ENCODE results near the gene SH3RF3. TPM values are rescaled to one million over a fixed set of nuclear protein-coding genes. Genes with fewer than 3 reads are reported as not detected.

Gene SH3RF3
- total RNA-seq, 1 experiment from 2014 or later = not detected

DNA sequence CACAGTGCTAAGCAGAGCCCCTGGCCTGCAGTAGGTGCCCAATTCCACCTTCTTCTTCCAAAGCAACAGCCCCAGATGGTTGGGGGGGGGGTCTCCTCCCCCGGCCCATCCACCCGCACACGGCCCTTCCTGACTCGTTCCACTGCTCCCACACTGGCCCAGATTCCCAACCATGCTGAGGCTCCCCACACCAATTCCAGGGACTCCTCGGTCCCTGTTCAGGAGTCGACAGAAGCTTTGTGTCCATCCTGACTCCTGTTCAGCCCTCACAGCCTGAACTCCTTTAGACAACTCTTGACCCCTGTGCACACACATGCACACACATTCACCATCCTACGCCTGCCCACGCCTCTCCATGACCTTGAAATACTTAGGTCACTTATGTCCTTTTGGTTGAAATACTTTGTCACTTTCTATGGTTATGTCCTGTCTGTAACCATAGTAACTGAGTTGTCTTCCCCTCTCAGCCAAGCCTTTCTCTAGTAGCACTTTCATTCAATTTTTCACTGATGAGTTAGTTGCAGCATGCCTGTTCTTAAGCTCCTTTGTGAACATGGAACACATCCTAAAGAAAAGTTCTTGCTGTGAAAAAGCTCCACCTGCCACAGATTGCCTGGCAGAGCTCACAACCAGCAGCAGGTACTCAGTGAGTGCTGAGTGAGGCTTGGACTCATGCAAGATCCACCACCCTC, 258.9 kb downstream of the SH3RF3 start:
- H3K27me3 ChIP-seq (ENCODE audit: insufficient read depth, low read length) = no peaks in the 10 kb centered on the region; the same call in 1 of the 2 replicates
- intact Hi-C loops (cut with micrococcal nuclease) = no loop called here
- no peaks in the 10 kb centered on the region for H3K36me3 ChIP-seq (ENCODE audit: control insufficient read depth in 1 of 2, insufficient read depth in 2 of 2, low read length in 2 of 2)
- H3K79me2 ChIP-seq (ENCODE audit: insufficient read depth, low read length) = no peaks in the 10 kb centered on the region
- no peaks in the 10 kb centered on the region for H3K9me2 ChIP-seq (ENCODE audit: insufficient read depth)
- H3K4me1 ChIP-seq (ENCODE audit: control insufficient read depth in 1 of 2, insufficient read depth in 2 of 2, low read length in 2 of 2) = no peaks in the 10 kb centered on the region; a peak in 1 of 4 replicates
- no peak overlapping the region for H3K9ac ChIP-seq (ENCODE audit: low read length)
- H3K4me2 ChIP-seq (ENCODE audit: low read length) = no peak overlapping the region
- no peak overlapping the region for H3K4me3 ChIP-seq (replicated peaks in 1 of 2; ENCODE audit: low read depth in 1 of 2, low read length in 2 of 2)
- no peak overlapping the region for H3K27ac ChIP-seq (ENCODE audit: low read depth, low read length)
- no peaks in the 10 kb centered on the region for H4K20me1 ChIP-seq (ENCODE audit: insufficient read depth)
- ChIA-PET POLR2A (no interaction called here), CTCF (no interaction called here), RAD21 (ENCODE audit: low non-redundant PET in 1 of 2, low total read pairs in 2 of 2, uncharacterized antibody in 2 of 2, unreplicated experiment in 2 of 2) (no interaction called here)
- no peaks in the 10 kb centered on the region for H3K9me3 ChIP-seq (ENCODE audit: control insufficient read depth in 1 of 2, insufficient read depth in 1 of 2, low read depth in 1 of 2, low read length in 2 of 2)
- DNase-seq (ENCODE audit: low read depth, low spot score) (no peak), ATAC-seq (no peak)
- no peak overlapping the region for H2AFZ ChIP-seq (ENCODE audit: low read depth, low read length, poor library complexity, severe bottlenecking)
- BruUV-seq (replicated peaks) = no TSS peak
- TF ChIP-seq TCF7L2 (IDR thresholded peaks at IDR 0.05; ENCODE audit: borderline replicate concordance, extremely low read depth, insufficient read depth, insufficient read length) = no peak
- no peak for TF ChIP-seq POLR2A (IDR thresholded peaks at IDR 0.05; ENCODE audit: borderline replicate concordance, extremely low read depth, insufficient read depth, insufficient read length)
- TF ChIP-seq EGR1 (IDR thresholded peaks at IDR 0.05; ENCODE audit: low read depth) = no peak
- TF ChIP-seq ZFX (IDR thresholded peaks at IDR 0.05) = no peak
- TF ChIP-seq CEBPB (IDR thresholded peaks at IDR 0.05; ENCODE audit: low read depth) = no peak
- TF ChIP-seq SP1 (IDR thresholded peaks at IDR 0.05; ENCODE audit: low read depth) = no peak
- TF ChIP-seq SRF (IDR thresholded peaks at IDR 0.05; ENCODE audit: low read depth) = no peak
- no peak for TF ChIP-seq EZH2 (IDR thresholded peaks at IDR 0.05)
- TF ChIP-seq SIN3A (IDR thresholded peaks at IDR 0.05; ENCODE audit: low read depth) = no peak
- TF ChIP-seq, protein P1, sequence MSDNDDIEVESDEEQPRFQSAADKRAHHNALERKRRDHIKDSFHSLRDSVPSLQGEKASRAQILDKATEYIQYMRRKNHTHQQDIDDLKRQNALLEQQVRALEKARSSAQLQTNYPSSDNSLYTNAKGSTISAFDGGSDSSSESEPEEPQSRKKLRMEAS (IDR thresholded peaks at IDR 0.05) = no peak
- no peak for TF ChIP-seq JUND (IDR thresholded peaks at IDR 0.05)
- TF ChIP-seq YY1 (IDR thresholded peaks at IDR 0.05; ENCODE audit: extremely low read depth, insufficient replicate concordance, low read depth, low read length) = no peak
- no peak for TF ChIP-seq CBX3 (IDR thresholded peaks at IDR 0.05; ENCODE audit: low read depth)
- TF ChIP-seq, protein P2, sequence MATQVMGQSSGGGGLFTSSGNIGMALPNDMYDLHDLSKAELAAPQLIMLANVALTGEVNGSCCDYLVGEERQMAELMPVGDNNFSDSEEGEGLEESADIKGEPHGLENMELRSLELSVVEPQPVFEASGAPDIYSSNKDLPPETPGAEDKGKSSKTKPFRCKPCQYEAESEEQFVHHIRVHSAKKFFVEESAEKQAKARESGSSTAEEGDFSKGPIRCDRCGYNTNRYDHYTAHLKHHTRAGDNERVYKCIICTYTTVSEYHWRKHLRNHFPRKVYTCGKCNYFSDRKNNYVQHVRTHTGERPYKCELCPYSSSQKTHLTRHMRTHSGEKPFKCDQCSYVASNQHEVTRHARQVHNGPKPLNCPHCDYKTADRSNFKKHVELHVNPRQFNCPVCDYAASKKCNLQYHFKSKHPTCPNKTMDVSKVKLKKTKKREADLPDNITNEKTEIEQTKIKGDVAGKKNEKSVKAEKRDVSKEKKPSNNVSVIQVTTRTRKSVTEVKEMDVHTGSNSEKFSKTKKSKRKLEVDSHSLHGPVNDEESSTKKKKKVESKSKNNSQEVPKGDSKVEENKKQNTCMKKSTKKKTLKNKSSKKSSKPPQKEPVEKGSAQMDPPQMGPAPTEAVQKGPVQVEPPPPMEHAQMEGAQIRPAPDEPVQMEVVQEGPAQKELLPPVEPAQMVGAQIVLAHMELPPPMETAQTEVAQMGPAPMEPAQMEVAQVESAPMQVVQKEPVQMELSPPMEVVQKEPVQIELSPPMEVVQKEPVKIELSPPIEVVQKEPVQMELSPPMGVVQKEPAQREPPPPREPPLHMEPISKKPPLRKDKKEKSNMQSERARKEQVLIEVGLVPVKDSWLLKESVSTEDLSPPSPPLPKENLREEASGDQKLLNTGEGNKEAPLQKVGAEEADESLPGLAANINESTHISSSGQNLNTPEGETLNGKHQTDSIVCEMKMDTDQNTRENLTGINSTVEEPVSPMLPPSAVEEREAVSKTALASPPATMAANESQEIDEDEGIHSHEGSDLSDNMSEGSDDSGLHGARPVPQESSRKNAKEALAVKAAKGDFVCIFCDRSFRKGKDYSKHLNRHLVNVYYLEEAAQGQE (IDR thresholded peaks at IDR 0.05; ENCODE audit: low read depth) = no peak
- no peak for TF ChIP-seq EZH2phosphoT487 (IDR thresholded peaks at IDR 0.05; ENCODE audit: borderline replicate concordance)
- TF ChIP-seq, protein P3, sequence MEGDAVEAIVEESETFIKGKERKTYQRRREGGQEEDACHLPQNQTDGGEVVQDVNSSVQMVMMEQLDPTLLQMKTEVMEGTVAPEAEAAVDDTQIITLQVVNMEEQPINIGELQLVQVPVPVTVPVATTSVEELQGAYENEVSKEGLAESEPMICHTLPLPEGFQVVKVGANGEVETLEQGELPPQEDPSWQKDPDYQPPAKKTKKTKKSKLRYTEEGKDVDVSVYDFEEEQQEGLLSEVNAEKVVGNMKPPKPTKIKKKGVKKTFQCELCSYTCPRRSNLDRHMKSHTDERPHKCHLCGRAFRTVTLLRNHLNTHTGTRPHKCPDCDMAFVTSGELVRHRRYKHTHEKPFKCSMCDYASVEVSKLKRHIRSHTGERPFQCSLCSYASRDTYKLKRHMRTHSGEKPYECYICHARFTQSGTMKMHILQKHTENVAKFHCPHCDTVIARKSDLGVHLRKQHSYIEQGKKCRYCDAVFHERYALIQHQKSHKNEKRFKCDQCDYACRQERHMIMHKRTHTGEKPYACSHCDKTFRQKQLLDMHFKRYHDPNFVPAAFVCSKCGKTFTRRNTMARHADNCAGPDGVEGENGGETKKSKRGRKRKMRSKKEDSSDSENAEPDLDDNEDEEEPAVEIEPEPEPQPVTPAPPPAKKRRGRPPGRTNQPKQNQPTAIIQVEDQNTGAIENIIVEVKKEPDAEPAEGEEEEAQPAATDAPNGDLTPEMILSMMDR (IDR thresholded peaks at IDR 0.05 in 2 of 3, conservative IDR thresholded peaks at IDR 0.05 in 1 of 3; ENCODE audit: borderline replicate concordance in 1 of 3, insufficient read depth in 1 of 3, low read depth in 2 of 3, low read length in 2 of 3) = no peak
- TF ChIP-seq FOSL1 (IDR thresholded peaks at IDR 0.05; ENCODE audit: low read depth) = no peak
- TF ChIP-seq POLR2AphosphoS5 (IDR thresholded peaks at IDR 0.05; ENCODE audit: low read depth, low read length) = no peak
- TF ChIP-seq, protein P4, sequence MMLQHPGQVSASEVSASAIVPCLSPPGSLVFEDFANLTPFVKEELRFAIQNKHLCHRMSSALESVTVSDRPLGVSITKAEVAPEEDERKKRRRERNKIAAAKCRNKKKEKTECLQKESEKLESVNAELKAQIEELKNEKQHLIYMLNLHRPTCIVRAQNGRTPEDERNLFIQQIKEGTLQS (IDR thresholded peaks at IDR 0.05) = no peak

Measured in HCT116 (cell line).